PFSK-1 (cell line): ENCODE data around the gene GLTP.

Source experiments
- FOXP2 ChIP-seq: optimal IDR thresholded peaks from 2 replicates; pipeline ENCODE3; 2011; ENCODE audit warnings: borderline replicate concordance, control low read depth, inconsistent platforms; ENCODE audit not compliant: insufficient read depth; ENCODE audit errors: extremely low read length, extremely low read depth
- POLR2AphosphoS5 ChIP-seq: IDR thresholded peaks from 2 replicates; pipeline ENCODE4 v1.6.1; 2012; ENCODE audit warnings: low read depth, mild to moderate bottlenecking, control low read depth, low read length, moderate library complexity
- SIN3A ChIP-seq: IDR thresholded peaks from 2 replicates; pipeline ENCODE4 v1.6.1; 2012; ENCODE audit warnings: mild to moderate bottlenecking, low read length, moderate library complexity, borderline replicate concordance; ENCODE audit not compliant: insufficient read depth
- TAF1 ChIP-seq: IDR thresholded peaks from 2 replicates; pipeline ENCODE4 v1.6.1; 2012; ENCODE audit warnings: low read length, control low read depth, borderline replicate concordance; ENCODE audit not compliant: insufficient read depth
- TF ChIP-seq, protein P1 (sequence below), 2 experiments: IDR thresholded peaks; 2 replicates each; pipeline versions ENCODE4 v1.6.1 to v1.8.0; 2011 to 2012; ENCODE audit warnings: low read depth in 2 of 2, low read length in 2 of 2, control low read depth in 1 of 2, inconsistent platforms in 1 of 2, mild to moderate bottlenecking in 1 of 2, moderate library complexity in 1 of 2; ENCODE audit not compliant: insufficient read depth in 1 of 2

The GLTP gene

DNA sequence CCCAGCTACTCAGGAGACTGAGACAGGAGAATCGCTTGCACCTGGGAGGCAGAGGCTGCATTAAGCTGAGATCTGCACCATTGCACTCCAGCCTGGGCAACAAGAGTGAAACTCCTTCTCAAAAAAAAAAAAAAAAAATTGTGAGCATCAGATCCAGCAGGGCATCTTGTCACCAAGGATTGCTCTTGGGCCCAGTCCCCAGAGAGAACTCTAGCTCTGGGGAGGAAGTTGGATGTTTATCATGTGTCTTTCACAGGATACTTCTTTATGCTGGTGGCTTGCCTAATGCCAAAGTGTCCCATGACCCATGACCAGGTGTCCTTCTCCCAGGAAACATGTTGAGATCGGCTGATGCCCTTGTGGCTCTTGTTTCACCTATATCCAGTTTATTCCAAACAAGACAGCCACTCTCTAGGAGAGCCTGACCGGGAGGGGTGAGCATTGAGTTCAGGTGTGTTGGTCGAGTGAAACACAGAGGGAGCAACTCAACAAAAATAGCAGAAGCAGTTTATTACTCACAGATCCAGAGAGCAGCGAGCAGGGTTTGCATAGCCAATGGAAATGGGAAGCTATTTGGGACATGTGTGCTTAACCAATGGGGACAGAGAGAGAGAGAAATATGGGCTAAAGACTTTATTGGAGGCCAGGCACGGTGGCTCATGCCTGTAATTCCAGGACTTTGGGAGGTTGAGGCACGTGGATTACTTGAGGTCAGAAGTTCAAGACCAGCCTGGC is 13.1 kb upstream of the GLTP start:
- no peak for TF ChIP-seq TAF1
- TF ChIP-seq SIN3A = no peak
- no peak for TF ChIP-seq FOXP2
- TF ChIP-seq POLR2AphosphoS5 = no peak
- TF ChIP-seq, protein P1, sequence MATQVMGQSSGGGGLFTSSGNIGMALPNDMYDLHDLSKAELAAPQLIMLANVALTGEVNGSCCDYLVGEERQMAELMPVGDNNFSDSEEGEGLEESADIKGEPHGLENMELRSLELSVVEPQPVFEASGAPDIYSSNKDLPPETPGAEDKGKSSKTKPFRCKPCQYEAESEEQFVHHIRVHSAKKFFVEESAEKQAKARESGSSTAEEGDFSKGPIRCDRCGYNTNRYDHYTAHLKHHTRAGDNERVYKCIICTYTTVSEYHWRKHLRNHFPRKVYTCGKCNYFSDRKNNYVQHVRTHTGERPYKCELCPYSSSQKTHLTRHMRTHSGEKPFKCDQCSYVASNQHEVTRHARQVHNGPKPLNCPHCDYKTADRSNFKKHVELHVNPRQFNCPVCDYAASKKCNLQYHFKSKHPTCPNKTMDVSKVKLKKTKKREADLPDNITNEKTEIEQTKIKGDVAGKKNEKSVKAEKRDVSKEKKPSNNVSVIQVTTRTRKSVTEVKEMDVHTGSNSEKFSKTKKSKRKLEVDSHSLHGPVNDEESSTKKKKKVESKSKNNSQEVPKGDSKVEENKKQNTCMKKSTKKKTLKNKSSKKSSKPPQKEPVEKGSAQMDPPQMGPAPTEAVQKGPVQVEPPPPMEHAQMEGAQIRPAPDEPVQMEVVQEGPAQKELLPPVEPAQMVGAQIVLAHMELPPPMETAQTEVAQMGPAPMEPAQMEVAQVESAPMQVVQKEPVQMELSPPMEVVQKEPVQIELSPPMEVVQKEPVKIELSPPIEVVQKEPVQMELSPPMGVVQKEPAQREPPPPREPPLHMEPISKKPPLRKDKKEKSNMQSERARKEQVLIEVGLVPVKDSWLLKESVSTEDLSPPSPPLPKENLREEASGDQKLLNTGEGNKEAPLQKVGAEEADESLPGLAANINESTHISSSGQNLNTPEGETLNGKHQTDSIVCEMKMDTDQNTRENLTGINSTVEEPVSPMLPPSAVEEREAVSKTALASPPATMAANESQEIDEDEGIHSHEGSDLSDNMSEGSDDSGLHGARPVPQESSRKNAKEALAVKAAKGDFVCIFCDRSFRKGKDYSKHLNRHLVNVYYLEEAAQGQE (IDR thresholded peaks at IDR 0.05; ENCODE audit: insufficient read depth in 1 of 2, low read depth in 2 of 2, low read length in 2 of 2) = no peak

DNA sequence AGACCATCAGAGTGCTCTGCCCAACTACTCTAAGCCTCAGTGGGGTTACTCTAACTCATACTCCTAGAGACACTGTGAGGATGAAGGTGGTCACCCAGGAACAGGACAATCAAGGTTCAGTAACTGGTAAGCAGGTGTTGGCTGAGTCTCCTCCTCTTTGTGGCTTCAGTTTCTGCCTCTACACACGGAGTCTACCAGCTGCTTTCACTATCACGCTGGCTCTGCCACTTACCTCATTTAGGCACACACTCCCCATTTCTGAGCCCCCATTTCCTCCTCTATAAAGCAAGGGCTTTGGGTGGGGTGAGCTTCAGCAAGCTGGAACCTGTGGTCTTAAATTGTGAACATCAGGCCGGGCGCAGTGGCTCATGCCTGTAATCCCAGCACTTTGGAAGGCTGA is 12.4 kb upstream of the GLTP start:
- no peak for TF ChIP-seq POLR2AphosphoS5
- no peak for TF ChIP-seq SIN3A
- TF ChIP-seq, protein P1 (IDR thresholded peaks at IDR 0.05; ENCODE audit: insufficient read depth in 1 of 2, low read depth in 2 of 2, low read length in 2 of 2) = no peak
- no peak for TF ChIP-seq TAF1
- no peak for TF ChIP-seq FOXP2

DNA sequence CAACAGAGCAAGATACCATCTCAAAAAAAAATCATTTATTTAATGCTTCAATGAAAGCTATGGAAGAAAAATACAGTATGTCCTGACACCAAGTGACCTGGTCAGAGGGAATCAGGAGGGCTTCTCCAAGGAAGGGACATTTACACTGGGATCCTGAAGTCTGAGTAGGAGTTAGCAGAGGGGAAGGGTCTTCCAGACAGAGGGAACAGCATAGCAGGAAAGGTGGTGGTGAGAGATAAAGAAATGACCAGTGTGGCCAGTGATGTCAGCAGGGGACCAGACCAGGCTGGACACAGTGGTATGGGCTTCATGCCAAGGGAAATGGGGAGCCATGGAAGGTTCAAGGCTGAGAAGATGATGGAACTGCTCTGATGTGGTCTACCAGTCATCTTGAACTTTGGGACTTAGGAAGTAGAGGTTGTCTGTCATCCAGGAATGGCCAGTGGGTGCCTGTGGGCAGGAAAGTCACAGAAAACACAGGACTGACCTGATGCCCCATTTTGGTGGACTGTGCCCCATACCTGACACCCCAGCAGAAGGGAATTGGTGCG is 11.9 kb upstream of the GLTP start:
- TF ChIP-seq, protein P1 (IDR thresholded peaks at IDR 0.05; ENCODE audit: insufficient read depth in 1 of 2, low read depth in 2 of 2, low read length in 2 of 2) = no peak
- TF ChIP-seq SIN3A (no peak), POLR2AphosphoS5 (no peak), FOXP2 (no peak), TAF1 (no peak)

DNA sequence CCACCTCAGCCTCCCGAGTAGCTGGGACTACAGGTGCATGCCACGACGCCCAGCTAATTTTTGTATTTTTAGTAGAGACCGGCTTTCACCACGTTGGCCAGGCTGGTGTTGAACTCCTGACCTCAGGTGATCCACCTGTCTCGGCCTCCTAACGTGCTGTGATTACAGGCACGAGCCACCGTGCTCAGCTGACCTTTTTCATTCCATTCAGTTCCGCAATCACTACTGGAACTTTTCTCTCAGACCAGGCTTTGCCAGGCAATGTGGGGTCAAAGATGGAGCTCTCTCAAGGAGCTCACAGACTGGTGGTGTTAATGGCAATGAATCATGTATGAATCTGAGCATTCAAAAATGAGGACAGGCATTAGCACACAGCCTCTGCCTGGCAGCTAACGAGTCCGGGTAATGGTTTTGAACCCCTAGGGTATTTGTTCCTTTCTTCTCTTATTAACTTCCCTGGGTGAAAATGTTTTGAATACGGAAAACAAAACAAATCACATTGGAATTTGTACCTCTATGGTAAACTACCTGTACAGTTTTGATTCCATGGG is 10.4 kb upstream of the GLTP start:
- no peak for TF ChIP-seq POLR2AphosphoS5
- TF ChIP-seq SIN3A = no peak
- TF ChIP-seq FOXP2 = no peak

DNA sequence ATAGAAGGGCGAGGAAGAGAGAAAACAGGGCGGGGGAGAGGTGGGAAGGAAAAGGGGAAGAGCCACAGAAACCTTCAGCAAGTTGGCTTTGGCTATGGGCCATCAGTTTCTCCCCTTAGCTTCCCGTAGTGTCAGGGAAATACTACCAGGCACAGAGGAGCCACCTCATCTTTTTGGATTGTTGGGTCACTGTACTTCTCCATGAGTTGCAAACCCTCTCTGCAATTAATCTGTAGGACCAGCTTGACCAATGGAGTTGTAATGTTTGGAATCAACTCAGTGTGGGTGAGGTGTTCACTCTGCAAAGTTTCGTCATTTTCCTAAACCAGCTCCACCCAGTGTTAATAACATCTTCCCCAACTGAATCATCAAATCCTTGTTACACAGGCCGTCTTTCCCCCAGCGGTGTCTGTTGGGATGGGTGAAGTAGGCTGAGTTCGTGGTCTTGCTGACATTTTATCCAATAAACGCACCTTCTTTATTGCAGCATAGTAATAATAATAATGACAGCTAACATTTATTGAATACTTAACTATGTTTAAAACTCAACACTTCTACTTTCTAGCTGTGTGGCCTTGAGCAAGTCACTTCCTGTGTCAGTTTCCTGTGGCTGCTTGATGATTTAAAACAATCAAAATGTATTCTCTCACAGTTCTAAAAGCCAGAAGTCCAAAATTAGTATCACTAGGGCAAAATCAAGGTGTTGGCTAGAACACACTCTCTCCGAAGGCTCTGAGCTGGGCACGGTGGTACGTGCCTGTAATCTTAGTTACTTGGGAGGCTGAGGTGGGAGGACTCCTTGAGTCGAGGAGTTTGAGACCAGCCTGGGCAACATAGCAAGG is 8.1 kb upstream of the GLTP start:
- TF ChIP-seq, protein P1 (IDR thresholded peaks at IDR 0.05; ENCODE audit: insufficient read depth in 1 of 2, low read depth in 2 of 2, low read length in 2 of 2) = no peak
- TF ChIP-seq POLR2AphosphoS5 (no peak), TAF1 (no peak), FOXP2 (no peak), SIN3A (no peak)
